ENCODE results near the gene TRIM66.

The TRIM66 gene

DNA sequence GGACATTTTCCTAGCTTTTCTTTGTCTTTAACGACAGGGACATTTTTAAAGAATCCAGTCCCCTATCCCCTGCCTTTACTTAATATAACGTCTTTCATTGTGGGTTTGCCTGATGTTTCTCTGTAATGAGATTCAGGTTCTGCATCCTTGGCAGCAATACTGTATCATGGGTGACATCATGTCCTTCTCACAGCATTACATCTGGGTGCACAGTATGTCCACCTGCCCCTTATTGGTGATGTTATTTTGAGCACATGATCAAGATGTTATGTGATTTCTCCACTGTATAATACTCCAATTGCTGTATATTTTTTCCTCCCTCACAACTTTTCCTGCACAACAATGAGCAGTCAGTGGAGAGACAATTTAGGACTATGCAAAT lies 78.8 kb downstream of the TRIM66 start:
- no peak overlapping the region for H3K27ac Mint-ChIP-seq (ENCODE audit: low read depth)
- H3K4me1 Mint-ChIP-seq, result no peaks in the 10 kb centered on the region
- DNase-seq (ENCODE audit: low spot score in 2 of 2), result no peak
- H3K36me3 Mint-ChIP-seq (ENCODE audit: insufficient read depth), result no peaks in the 10 kb centered on the region
- no peaks in the 10 kb centered on the region for H3K9me3 Mint-ChIP-seq
- peaks cover 39% of the 10 kb centered on the region for H3K27me3 Mint-ChIP-seq
- no peak for ATAC-seq (replicated peaks; ENCODE audit: extremely low read depth, poor library complexity, severe bottlenecking)
- no peak overlapping the region for H3K4me3 Mint-ChIP-seq

DNA sequence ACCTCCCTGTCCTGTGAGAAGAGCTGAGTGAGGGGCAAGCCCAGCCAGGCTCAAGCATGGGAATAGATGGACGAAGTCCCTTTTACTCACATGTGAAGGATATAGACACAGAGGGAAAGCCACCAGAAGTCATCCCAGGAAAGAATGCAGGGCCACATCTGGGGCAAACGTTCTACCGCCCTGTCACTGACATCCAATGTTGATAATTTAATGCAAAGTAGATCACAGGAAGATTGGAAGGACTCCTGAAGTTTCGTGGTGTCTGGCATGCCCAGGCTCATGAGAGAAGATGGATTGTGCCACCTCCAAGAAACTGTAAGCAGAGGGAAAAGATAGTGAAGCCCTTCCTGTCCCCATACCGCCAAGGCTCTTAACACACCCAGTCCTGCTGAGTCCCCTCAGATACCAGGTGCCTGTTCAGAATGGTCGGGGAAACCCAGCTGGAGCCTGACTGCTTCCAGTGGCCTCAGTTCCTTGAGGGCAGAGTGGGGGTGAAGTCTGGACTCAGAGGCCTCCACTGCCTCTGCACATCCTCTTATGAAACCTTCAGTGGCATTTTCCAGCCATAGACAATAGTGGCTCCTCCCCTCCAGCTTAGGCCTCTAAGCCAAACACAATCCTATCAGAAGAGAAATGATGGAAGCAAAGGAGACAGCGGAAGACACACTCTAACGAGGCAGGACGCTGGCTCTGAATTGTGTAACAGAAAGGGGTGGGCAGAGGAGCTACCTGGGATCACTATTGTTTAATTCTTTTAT lies 80.9 kb downstream of the TRIM66 start:
- ATAC-seq (replicated peaks; ENCODE audit: extremely low read depth, poor library complexity, severe bottlenecking) (no peak), DNase-seq (ENCODE audit: low spot score in 2 of 2) (no peak)
- H3K4me3 Mint-ChIP-seq, result no peak overlapping the region
- peaks cover 58% of the 10 kb centered on the region for H3K27me3 Mint-ChIP-seq
- H3K9me3 Mint-ChIP-seq, result no peaks in the 10 kb centered on the region
- H3K36me3 Mint-ChIP-seq (ENCODE audit: insufficient read depth), result no peaks in the 10 kb centered on the region
- no peaks in the 10 kb centered on the region for H3K4me1 Mint-ChIP-seq
- no peak overlapping the region for H3K27ac Mint-ChIP-seq (ENCODE audit: low read depth)

DNA sequence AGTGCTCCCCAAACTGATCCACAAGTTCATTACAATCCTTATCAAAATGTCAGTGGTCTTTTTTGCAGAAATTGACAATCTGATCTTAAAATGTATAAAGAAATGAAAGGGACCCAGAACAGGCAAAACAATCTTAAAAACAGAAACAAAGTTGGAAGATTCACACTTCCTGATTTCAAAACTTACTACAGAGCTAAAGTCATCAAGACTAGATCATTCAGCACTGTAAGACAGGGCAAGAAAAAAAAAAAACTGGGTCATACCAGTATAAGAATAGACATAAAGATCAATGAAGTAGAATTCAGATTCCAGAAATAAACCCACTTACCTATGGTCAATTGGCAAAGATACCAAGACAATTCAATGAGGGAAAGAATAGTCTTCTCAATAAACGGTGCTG lies 84.0 kb downstream of the TRIM66 start:
- H3K27me3 Mint-ChIP-seq, result peaks cover 59% of the 10 kb centered on the region
- no peaks in the 10 kb centered on the region for H3K9me3 Mint-ChIP-seq
- no peaks in the 10 kb centered on the region for H3K4me1 Mint-ChIP-seq
- H3K27ac Mint-ChIP-seq (ENCODE audit: low read depth), result no peak overlapping the region
- H3K4me3 Mint-ChIP-seq, result no peak overlapping the region
- DNase-seq (ENCODE audit: low spot score in 2 of 2), result no peak
- no peaks in the 10 kb centered on the region for H3K36me3 Mint-ChIP-seq (ENCODE audit: insufficient read depth)
- no peak for ATAC-seq (replicated peaks; ENCODE audit: extremely low read depth, poor library complexity, severe bottlenecking)

DNA sequence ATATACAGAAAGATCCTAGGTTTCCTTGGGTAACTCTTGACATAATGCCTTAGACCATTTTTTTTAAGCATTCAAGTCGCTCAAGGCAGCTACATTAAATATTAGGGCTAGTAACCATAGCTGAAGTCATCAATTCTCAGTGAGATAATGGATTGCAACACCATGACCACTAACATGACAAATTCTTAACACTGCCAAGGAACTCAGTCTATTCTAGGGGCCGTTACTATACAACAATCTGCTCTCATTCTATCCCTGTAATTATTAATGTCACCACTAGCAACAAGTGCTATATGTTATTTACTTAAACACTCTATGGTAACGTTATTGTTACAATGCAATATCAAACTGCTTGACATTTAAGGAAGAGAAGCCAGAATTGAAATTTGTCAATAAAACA lies 85.3 kb downstream of the TRIM66 start:
- Mint-ChIP-seq H3K4me1 (no peaks in the 10 kb centered on the region), H3K4me3 (no peak overlapping the region), H3K36me3 (ENCODE audit: insufficient read depth) (no peaks in the 10 kb centered on the region), H3K27ac (ENCODE audit: low read depth) (no peak overlapping the region), H3K27me3 (peaks cover 67% of the 10 kb centered on the region), H3K9me3 (no peaks in the 10 kb centered on the region)
- ATAC-seq (replicated peaks; ENCODE audit: extremely low read depth, poor library complexity, severe bottlenecking) (no peak), DNase-seq (ENCODE audit: low spot score in 2 of 2) (no peak)

DNA sequence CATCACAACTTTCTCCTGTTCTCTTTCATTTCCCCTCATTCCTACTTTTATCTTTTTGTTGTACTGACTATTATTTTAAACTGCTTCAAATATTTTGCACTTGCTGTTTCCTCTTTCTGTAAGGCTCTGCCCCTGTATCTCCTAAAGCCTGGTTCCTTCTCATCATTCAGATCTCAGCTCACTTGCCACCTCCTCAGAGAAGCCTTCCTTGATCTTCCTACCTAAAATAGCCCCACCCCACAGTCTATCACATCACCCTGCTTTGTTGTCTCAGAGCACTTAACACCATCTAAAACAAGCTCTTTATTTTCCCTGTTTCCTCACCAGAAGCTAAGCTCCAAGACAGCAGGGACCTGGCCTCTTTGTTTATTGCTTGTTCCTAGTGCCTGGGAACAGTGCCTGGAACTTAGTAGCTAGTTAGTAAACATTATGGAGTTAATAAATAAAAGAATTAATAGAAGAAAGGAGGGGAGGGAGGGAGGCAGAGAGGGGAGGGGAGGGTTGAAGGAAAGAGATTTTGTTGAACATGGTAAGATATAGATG lies 85.9 kb downstream of the TRIM66 start:
- no peaks in the 10 kb centered on the region for H3K9me3 Mint-ChIP-seq
- no peak for ATAC-seq (replicated peaks; ENCODE audit: extremely low read depth, poor library complexity, severe bottlenecking)
- H3K27ac Mint-ChIP-seq (ENCODE audit: low read depth), result no peak overlapping the region
- H3K27me3 Mint-ChIP-seq, result peaks cover 71% of the 10 kb centered on the region
- H3K36me3 Mint-ChIP-seq (ENCODE audit: insufficient read depth), result no peaks in the 10 kb centered on the region
- H3K4me3 Mint-ChIP-seq, result no peak overlapping the region
- no peaks in the 10 kb centered on the region for H3K4me1 Mint-ChIP-seq
- no peak for DNase-seq (ENCODE audit: low spot score in 2 of 2)

DNA sequence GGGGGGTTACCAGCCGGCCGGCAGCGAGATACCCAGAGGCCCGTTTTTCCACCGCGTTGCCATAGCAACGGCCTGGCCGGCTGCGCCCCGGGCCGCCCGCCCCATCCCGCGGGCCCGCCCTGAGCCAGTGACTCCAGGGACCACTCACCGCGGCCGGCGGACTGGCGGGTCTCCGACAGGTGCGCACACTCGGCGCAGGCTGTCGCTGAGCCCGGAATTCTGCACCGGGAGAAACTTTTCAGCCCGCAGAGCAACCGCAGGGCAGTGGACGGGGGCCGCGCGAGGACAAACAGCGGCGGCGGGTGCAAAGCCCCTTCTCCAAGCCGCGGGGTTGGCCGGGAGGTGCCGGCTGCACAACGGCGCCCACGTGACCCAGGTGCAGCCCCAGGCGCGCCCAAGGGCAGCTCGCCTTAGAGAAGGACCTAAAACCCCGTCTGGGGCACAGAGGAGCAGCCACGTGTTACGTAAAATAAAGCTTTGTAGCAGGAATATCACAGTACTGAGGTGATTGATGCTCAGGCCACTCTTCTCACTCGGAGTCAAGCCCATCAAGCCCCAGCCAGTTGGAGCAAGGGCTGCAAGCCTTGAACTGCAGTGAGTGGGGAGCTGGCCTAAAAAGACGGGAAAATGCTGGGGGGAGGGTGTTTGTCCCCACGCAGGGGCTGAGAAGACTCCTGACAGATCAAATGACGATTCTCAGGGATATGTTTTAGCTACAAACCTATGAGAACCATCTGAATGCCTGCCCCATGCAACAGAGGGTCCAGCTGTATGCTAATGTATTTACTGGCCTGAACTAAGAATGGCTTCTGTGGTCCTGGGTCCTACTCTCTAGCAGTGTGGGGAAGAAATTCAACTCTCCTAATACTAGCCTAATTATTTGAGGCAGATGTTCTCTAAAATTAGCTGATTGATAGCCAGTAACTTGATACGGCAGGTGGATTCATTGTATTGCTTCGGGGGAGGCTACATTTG lies 88.2 kb downstream of the TRIM66 start, which contains the start of gene STK33:
Gene STK33, minus strand, starts transcription at position 294 of the 975 bp plus-strand sequence. CDS start 119,323 bp downstream, outside the sequence.
- DNase-seq (ENCODE audit: low spot score in 2 of 2) (peak in 1 of 2 donors; percentile 15), ATAC-seq (replicated peaks; ENCODE audit: extremely low read depth, poor library complexity, severe bottlenecking) (no peak)
- Mint-ChIP-seq H3K4me1 (no peaks in the 10 kb centered on the region), H3K27me3 (peaks cover 80% of the 10 kb centered on the region), H3K36me3 (ENCODE audit: insufficient read depth) (no peaks in the 10 kb centered on the region), H3K27ac (ENCODE audit: low read depth) (no peak within 1 kb of the TSS), H3K4me3 (peak within 1 kb of the TSS; percentile 69), H3K9me3 (no peaks in the 10 kb centered on the region)

DNA sequence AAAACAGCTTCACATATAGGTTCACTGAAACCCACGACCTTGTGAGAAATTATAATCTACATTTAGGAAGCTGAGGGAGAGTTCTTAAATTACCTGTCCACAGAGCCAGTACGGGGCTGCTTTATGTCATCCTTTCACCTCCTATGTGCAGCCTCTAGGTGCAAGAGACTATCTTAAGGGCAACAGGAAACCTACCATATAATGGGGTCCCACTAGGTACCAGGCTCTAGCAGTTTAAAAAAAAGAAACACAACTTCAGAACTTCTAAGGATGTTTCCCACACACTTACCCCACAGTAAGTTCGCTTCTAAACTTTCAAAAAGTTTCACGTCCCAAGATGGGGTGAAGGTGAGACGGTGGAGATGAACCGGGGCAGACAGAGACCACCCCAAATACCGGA lies 89.0 kb downstream of the TRIM66 start:
- Mint-ChIP-seq H3K4me1 (no peaks in the 10 kb centered on the region), H3K4me3 (peak overlapping the region; percentile 69), H3K27ac (ENCODE audit: low read depth) (no peak overlapping the region), H3K36me3 (ENCODE audit: insufficient read depth) (no peaks in the 10 kb centered on the region), H3K27me3 (peaks cover 80% of the 10 kb centered on the region), H3K9me3 (no peaks in the 10 kb centered on the region)
- DNase-seq (ENCODE audit: low spot score in 2 of 2) (no peak), ATAC-seq (replicated peaks; ENCODE audit: extremely low read depth, poor library complexity, severe bottlenecking) (no peak)

DNA sequence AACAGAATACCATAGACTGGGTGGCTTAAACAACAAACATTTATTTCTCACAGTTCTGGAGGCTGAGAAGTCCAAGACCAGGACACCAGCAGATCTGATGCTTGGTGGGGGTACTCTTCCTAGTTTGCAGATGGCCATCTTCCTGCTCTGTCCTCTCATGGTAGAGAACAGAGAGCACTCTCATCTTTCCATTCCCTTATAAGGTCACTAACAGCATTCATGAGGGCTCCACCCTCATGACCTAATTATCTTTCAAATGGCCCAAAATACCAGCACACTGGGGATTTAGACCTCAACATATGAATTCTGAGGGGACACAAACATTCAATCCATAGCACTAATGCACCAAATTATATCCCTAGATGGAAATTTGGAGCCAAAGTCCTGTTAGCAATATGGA lies 94.5 kb downstream of the TRIM66 start:
- no peak overlapping the region for H3K4me3 Mint-ChIP-seq
- H3K27me3 Mint-ChIP-seq, result peaks cover 55% of the 10 kb centered on the region
- H3K27ac Mint-ChIP-seq (ENCODE audit: low read depth), result no peak overlapping the region

DNA sequence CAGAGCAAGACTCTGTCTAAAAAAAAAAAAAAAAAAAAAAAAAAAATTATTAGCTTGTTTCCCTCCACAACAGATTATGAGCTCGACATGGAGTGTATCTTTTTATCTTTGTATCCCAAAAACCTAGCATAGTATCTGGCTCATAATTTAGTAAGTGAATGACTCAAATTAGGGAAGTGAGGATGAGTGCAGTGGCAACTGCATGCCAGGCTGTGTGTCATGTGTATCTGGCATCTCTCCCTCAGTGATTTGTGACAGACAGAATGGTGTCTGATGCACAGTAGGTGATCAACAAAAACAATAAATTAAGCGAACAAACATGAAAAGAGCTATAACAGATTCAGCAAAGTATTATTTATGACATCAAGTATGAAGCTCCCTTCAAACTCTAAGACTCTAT lies 95.7 kb downstream of the TRIM66 start:
- Mint-ChIP-seq H3K4me3 (no peak overlapping the region), H3K27me3 (peaks cover 46% of the 10 kb centered on the region), H3K36me3 (ENCODE audit: insufficient read depth) (no peaks in the 10 kb centered on the region), H3K4me1 (no peaks in the 10 kb centered on the region), H3K27ac (ENCODE audit: low read depth) (no peak overlapping the region), H3K9me3 (no peaks in the 10 kb centered on the region)
- no peak for ATAC-seq (replicated peaks; ENCODE audit: extremely low read depth, poor library complexity, severe bottlenecking)
- DNase-seq (ENCODE audit: low spot score in 2 of 2), result no peak

More for the DNA sequence above, 94.5 kb downstream of the TRIM66 start:
- ATAC-seq (replicated peaks; ENCODE audit: extremely low read depth, poor library complexity, severe bottlenecking), result no peak
- DNase-seq (ENCODE audit: low spot score in 2 of 2), result no peak
- Mint-ChIP-seq H3K36me3 (ENCODE audit: insufficient read depth) (no peaks in the 10 kb centered on the region), H3K4me1 (no peaks in the 10 kb centered on the region), H3K9me3 (no peaks in the 10 kb centered on the region)

DNA sequence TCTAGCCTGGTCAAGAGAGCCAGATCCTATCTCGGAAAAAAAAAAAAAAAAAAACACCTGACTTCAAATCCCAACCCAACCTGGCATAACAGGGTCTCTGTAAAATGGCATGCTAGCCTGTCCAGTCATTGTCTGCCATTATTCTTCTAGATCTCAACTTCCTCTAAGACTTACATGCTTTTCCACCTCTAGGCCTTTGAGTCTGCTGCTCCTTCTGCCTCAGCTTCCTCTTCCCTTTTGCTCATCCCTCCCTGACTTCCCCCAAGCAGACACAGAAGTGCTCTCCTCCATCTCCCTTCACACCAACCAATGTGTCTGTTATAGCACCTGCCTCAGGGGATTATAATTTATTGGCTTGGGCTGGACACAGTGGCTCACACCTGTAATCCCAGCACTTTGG lies 96.3 kb downstream of the TRIM66 start:
- Mint-ChIP-seq H3K4me1 (no peaks in the 10 kb centered on the region), H3K27ac (ENCODE audit: low read depth) (no peak overlapping the region), H3K9me3 (no peaks in the 10 kb centered on the region), H3K36me3 (ENCODE audit: insufficient read depth) (no peaks in the 10 kb centered on the region), H3K4me3 (no peak overlapping the region), H3K27me3 (peaks cover 43% of the 10 kb centered on the region)
- ATAC-seq (replicated peaks; ENCODE audit: extremely low read depth, poor library complexity, severe bottlenecking) (no peak), DNase-seq (ENCODE audit: low spot score in 2 of 2) (no peak)

DNA sequence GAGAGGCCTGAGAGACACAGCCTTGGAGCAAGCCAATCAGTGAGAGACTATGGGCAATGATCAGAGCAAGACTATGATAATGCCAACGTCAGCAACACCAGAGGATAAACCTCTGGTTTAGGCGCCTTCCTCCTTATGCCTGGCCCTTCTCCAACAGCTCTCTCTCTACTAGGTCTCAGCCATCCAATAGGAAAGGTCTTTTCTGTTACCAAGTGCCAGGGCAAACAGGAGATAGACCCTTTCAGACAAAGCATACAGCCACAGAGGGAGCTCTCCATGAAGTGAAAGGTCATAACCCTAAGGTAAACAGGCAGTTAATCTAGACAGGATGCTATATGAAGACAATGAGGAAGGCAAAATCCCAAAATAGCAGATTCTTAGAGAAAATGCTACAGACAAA lies 98.0 kb downstream of the TRIM66 start:
- Mint-ChIP-seq H3K4me1 (no peaks in the 10 kb centered on the region), H3K9me3 (peaks cover 5% of the 10 kb centered on the region), H3K27ac (ENCODE audit: low read depth) (no peak overlapping the region), H3K36me3 (ENCODE audit: insufficient read depth) (no peaks in the 10 kb centered on the region), H3K4me3 (no peak overlapping the region), H3K27me3 (peaks cover 53% of the 10 kb centered on the region)
- DNase-seq (ENCODE audit: low spot score in 2 of 2) (no peak), ATAC-seq (replicated peaks; ENCODE audit: extremely low read depth, poor library complexity, severe bottlenecking) (no peak)

DNA sequence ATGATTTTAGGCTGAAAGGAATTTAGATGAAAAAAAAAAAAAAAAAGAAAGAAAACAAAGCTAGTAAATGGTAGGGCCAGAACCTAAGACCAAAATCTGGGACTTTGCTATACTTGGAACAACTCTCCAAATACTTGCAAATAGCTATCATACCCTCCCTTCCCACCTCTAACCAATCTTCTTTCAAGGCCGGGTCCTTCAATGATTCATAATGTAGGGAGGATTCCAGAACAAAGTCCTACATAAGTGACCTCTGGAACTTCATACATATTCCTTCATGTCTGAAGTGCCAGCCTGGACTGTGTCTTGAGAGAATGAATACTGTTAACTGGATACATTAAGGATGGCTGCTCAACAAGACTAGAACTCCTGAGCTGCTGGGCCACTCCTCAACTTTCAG lies 98.4 kb downstream of the TRIM66 start:
- Mint-ChIP-seq H3K9me3 (peaks cover 5% of the 10 kb centered on the region), H3K36me3 (ENCODE audit: insufficient read depth) (no peaks in the 10 kb centered on the region), H3K4me3 (no peak overlapping the region), H3K27ac (ENCODE audit: low read depth) (no peak overlapping the region), H3K27me3 (peaks cover 52% of the 10 kb centered on the region), H3K4me1 (no peaks in the 10 kb centered on the region)
- ATAC-seq (replicated peaks; ENCODE audit: extremely low read depth, poor library complexity, severe bottlenecking), result no peak
- DNase-seq (ENCODE audit: low spot score in 2 of 2), result no peak
